IMR-90 (cell line): Measurements from ENCODE around the gene CYGB. TPM values are rescaled to one million over a fixed set of nuclear protein-coding genes. Genes with fewer than 3 reads are reported as not detected.

Experiments
- ATAC-seq: fragments of 200-7000 bp; cut with Tn5 transposase; 2 replicates; pipeline ENCODE4 v1.9.1; 2020; ENCODE audit warnings: low read depth, mild to moderate bottlenecking, moderate library complexity
- BruUV-seq: library from RNA; stranded (reverse); fragments of 400-500 nt; replicated peaks from 2 replicates; lab custom pipeline; 2021; lab: Mats Ljungman, UMichigan
- CTCF ChIA-PET: fragments of 300-600 bp; formaldehyde crosslinking; extraction: SDS; loops from one replicate; lab custom pipeline; 2021; ENCODE audit warnings: antibody characterized with exemption; lab: Yijun Ruan, JAX
- POLR2A ChIA-PET: fragments of 300-600 bp; sonication (Branson Sonifier 250); formaldehyde crosslinking; loops from one replicate; lab custom pipeline; 2022; ENCODE audit warnings: antibody characterized with exemption; ENCODE audit not compliant: unreplicated experiment; lab: Charles Lee
- DNase-seq: peaks from one replicate; pipeline ENCODE4 v3.0.0; 2013
- H2AFZ ChIP-seq: replicated peaks from 2 replicates; pipeline ENCODE3; 2013; ENCODE audit warnings: low read length, mild to moderate bottlenecking; ENCODE audit not compliant: poor library complexity
- H2AK5ac ChIP-seq: 2 replicates; pipeline ENCODE4 v1.6.1; 2013; ENCODE audit warnings: low read depth, low read length, inconsistent platforms
- H2AK9ac ChIP-seq: replicated peaks from 2 replicates; pipeline ENCODE3; 2013; ENCODE audit warnings: mild to moderate bottlenecking, low read depth, low read length, moderate library complexity; ENCODE audit not compliant: poor library complexity
- H2BK120ac ChIP-seq: 2 replicates; pipeline ENCODE4 v1.6.1; 2013; ENCODE audit warnings: low read depth, low read length, inconsistent platforms
- H2BK15ac ChIP-seq: 3 replicates; pipeline ENCODE4 v1.6.1; 2013; ENCODE audit warnings: low read depth, low read length, inconsistent platforms
- H2BK20ac ChIP-seq: 2 replicates; pipeline ENCODE4 v1.6.1; 2013; ENCODE audit warnings: low read depth, mild to moderate bottlenecking, inconsistent platforms, low read length, moderate library complexity
- H2BK5ac ChIP-seq: 2 replicates; pipeline ENCODE4 v1.6.1; 2013; ENCODE audit warnings: mild to moderate bottlenecking, low read depth, low read length, inconsistent platforms; ENCODE audit not compliant: poor library complexity, severe bottlenecking
- H3K14ac ChIP-seq: replicated peaks from 2 replicates; pipeline ENCODE4 v1.6.1; 2013; ENCODE audit warnings: low read depth, low read length, inconsistent platforms
- H3K18ac ChIP-seq: 2 replicates; pipeline ENCODE4 v1.6.1; 2013; ENCODE audit warnings: low read depth, low read length, control low read depth
- H3K23ac ChIP-seq: 2 replicates; pipeline ENCODE4 v1.6.1; 2013; ENCODE audit warnings: low read depth, low read length, inconsistent platforms
- H3K27ac ChIP-seq: 2 replicates; pipeline ENCODE4 v1.5.1; 2013; ENCODE audit warnings: mild to moderate bottlenecking, control low read depth, low read length; ENCODE audit not compliant: insufficient read depth
- H3K27me3 ChIP-seq: 2 replicates; pipeline ENCODE4 v1.6.1; 2013; ENCODE audit warnings: low read length; ENCODE audit not compliant: control insufficient read depth, insufficient read depth
- H3K36me3 ChIP-seq: 2 replicates; pipeline ENCODE4 v1.6.1; 2013; ENCODE audit warnings: low read length, mixed read lengths; ENCODE audit not compliant: control insufficient read depth, insufficient read depth
- H3K4ac ChIP-seq: 2 replicates; pipeline ENCODE4 v1.6.1; 2013; ENCODE audit warnings: low read depth, low read length, inconsistent platforms
- H3K4me1 ChIP-seq: 2 replicates; pipeline ENCODE4 v1.6.1; 2013; ENCODE audit warnings: low read length, mixed read lengths; ENCODE audit not compliant: control insufficient read depth, insufficient read depth
- H3K4me2 ChIP-seq: 2 replicates; pipeline ENCODE4 v1.6.1; 2013; ENCODE audit warnings: low read depth, mild to moderate bottlenecking, control low read depth, low read length, moderate library complexity
- H3K4me3 ChIP-seq: 2 replicates; pipeline ENCODE4 v1.5.1; 2013; ENCODE audit warnings: low read depth, mild to moderate bottlenecking, control low read depth, low read length, moderate library complexity; ENCODE audit not compliant: insufficient read depth
- H3K56ac ChIP-seq: 2 replicates; pipeline ENCODE4 v1.6.1; 2013; ENCODE audit warnings: low read length, inconsistent platforms; ENCODE audit not compliant: insufficient read depth; ENCODE audit errors: extremely low read depth
- H3K79me1 ChIP-seq, 2 experiments: 2 replicates each; pipeline ENCODE4 v1.6.1; 2013; ENCODE audit warnings: low read length in 2 of 2, inconsistent platforms in 1 of 2, low read depth in 1 of 2
- H3K9ac ChIP-seq: 2 replicates; pipeline ENCODE4 v1.6.1; 2013; ENCODE audit warnings: low read depth, low read length, control low read depth
- H3K9me1 ChIP-seq: 2 replicates; pipeline ENCODE4 v1.6.1; 2013; ENCODE audit warnings: low read length, inconsistent platforms; ENCODE audit not compliant: insufficient read depth
- H3K9me3 ChIP-seq: 2 replicates; pipeline ENCODE4 v1.6.1; 2013; ENCODE audit warnings: low read length; ENCODE audit not compliant: control insufficient read depth, insufficient read depth
- H4K20me1 ChIP-seq: 2 replicates; pipeline ENCODE4 v1.6.1; 2013; ENCODE audit warnings: low read length, inconsistent platforms; ENCODE audit not compliant: insufficient read depth
- H4K5ac ChIP-seq: 2 replicates; pipeline ENCODE4 v1.6.1; 2013; ENCODE audit warnings: mild to moderate bottlenecking, low read depth, low read length, control low read depth
- H4K8ac ChIP-seq, 2 experiments: 2 replicates each; pipeline ENCODE4 v1.6.1; 2013; ENCODE audit warnings: low read depth in 2 of 2, low read length in 2 of 2, control low read depth in 1 of 2, inconsistent platforms in 1 of 2
- H4K91ac ChIP-seq: 2 replicates; pipeline ENCODE4 v1.6.1; 2013; ENCODE audit warnings: low read depth, low read length, inconsistent platforms; ENCODE audit not compliant: insufficient read depth
- BHLHE40 ChIP-seq: fragments of 150-350 bp; IDR thresholded peaks from 2 replicates; pipeline ENCODE4 v1.6.1; 2016; ENCODE audit warnings: mild to moderate bottlenecking, low read depth, low read length
- CEBPB ChIP-seq: IDR thresholded peaks from 2 replicates; pipeline ENCODE4 v1.6.1; 2012; ENCODE audit warnings: low read depth, low read length, improper control_type of control experiment
- CHD1 ChIP-seq: IDR thresholded peaks from 2 replicates; pipeline ENCODE4 v1.6.1; 2012; ENCODE audit warnings: low read depth, low read length, improper control_type of control experiment
- CTCF ChIP-seq: conservative IDR thresholded peaks from 2 replicates; pipeline ENCODE4 v1.5.1; 2012; ENCODE audit warnings: mild to moderate bottlenecking, low read depth, low read length, improper control_type of control experiment
- ELK1 ChIP-seq: fragments of 150-350 bp; IDR thresholded peaks from 2 replicates; pipeline ENCODE4 v1.6.1; 2016; ENCODE audit warnings: low read depth, mild to moderate bottlenecking, low read length, moderate library complexity, borderline replicate concordance
- FOS ChIP-seq: fragments of 150-350 bp; IDR thresholded peaks from 2 replicates; pipeline ENCODE4 v1.6.1; 2016; ENCODE audit warnings: low read depth, low read length
- MAFK ChIP-seq: IDR thresholded peaks from 2 replicates; pipeline ENCODE4 v1.6.1; 2012; ENCODE audit warnings: low read depth, low read length, improper control_type of control experiment
- MAZ ChIP-seq: IDR thresholded peaks from 2 replicates; pipeline ENCODE4 v1.6.1; 2012; ENCODE audit warnings: low read depth, mild to moderate bottlenecking, low read length, improper control_type of control experiment, moderate library complexity, borderline replicate concordance
- MXI1 ChIP-seq: IDR thresholded peaks from 2 replicates; pipeline ENCODE4 v1.6.1; 2012; ENCODE audit warnings: low read depth, mild to moderate bottlenecking, low read length, moderate library complexity, borderline replicate concordance
- NFE2L2 ChIP-seq: fragments of 150-350 bp; IDR thresholded peaks from 2 replicates; pipeline ENCODE4 v1.6.1; 2016; ENCODE audit warnings: low read depth, mild to moderate bottlenecking, low read length
- POLR2A ChIP-seq: IDR thresholded peaks from 2 replicates; pipeline ENCODE4 v1.6.1; 2012; ENCODE audit warnings: mild to moderate bottlenecking, low read depth, low read length
- RAD21 ChIP-seq: IDR thresholded peaks from 2 replicates; pipeline ENCODE4 v1.6.1; 2012; ENCODE audit warnings: low read length, improper control_type of control experiment
- RCOR1 ChIP-seq: IDR thresholded peaks from 2 replicates; pipeline ENCODE4 v1.6.1; 2012; ENCODE audit warnings: mild to moderate bottlenecking, low read length, improper control_type of control experiment; ENCODE audit not compliant: insufficient replicate concordance
- RFX5 ChIP-seq: IDR thresholded peaks from 2 replicates; pipeline ENCODE4 v1.8.0; 2012; ENCODE audit warnings: low read depth, mild to moderate bottlenecking, low read length, moderate library complexity
- SMC3 ChIP-seq: fragments of 150-350 bp; IDR thresholded peaks from 2 replicates; pipeline ENCODE4 v1.6.1; 2016; ENCODE audit warnings: low read depth, mild to moderate bottlenecking, antibody characterized with exemption, low read length, moderate library complexity
- WGBS, 2 experiments: methylation state at CpG; one replicate each; pipeline versions ENCODE4 v1.1.5 to v1.1.7; 2013; ENCODE audit warnings: missing lambda C conversion rate in 2 of 2; ENCODE audit not compliant: insufficient read length in 1 of 2; ENCODE audit errors: extremely low coverage in 2 of 2; 5-methylcytosine and 5-hydroxymethylcytosine counted together
- dilution Hi-C: fragments of 300-500 bp; cut with HindIII; formaldehyde crosslinking; loops from one replicate; pipeline ENCODE4 v1.14.3; 2018; ENCODE audit warnings: low sequenced_read_pairs; ENCODE audit not compliant: unreplicated experiment
- in situ Hi-C: fragments of 300-500 bp; cut with MboI; formaldehyde crosslinking; loops from 3 replicates; pipeline ENCODE4 v1.14.3; 2019; ENCODE audit warnings: low sequenced_read_pairs, inconsistent platforms, mixed read lengths
- intact Hi-C: fragments of 100-400 bp; cut with micrococcal nuclease; formaldehyde crosslinking; loops from 2 replicates; pipeline ENCODE4 v1.10.0; 2022
- polyA plus RNA-seq, 3 experiments: library from polyadenylated mRNA; depleted of rRNA; stranded (reverse); fragments of >200 nt; gene quantifications; 2 replicates each; pipeline ENCODE4 v1.2.3, GENCODE V29; 2012; ENCODE audit warnings: low replicate concordance in 1 of 3
- total RNA-seq: library from RNA; depleted of rRNA; stranded (reverse); fragments of >200 nt; gene quantifications from 2 replicates; pipeline ENCODE4 v1.2.3, GENCODE V29; 2012
- TF ChIP-seq, protein P1 (sequence below): fragments of 150-350 bp; IDR thresholded peaks from 2 replicates; pipeline ENCODE4 v1.6.1; 2017; ENCODE audit warnings: mild to moderate bottlenecking, antibody characterized with exemption, low read length, low read depth

CYGB gene
- total and polyA plus RNA-seq, 2 of the 4 experiments (the other 2 are of a cell fraction) = 1.3 to 2.9 TPM

DNA sequence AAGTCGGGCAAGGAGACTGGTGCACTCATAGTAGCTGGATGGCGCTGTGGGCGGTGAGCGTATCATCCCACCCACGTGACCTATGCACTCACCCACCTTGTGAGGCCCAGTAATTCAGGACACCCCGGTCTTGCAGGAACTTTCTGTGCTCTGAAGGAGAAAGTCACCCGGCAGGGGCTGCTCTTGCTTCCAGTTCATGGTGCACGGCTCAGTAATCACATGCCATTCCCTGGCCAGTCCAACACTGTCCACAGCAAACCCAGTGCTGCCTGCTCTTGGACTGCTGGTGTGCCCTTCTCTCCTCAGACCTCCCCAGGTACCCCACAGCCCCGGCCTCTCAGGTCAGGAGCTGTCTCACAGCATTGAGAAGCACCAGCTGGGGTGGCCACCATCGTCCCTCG lies 19.9 kb downstream of the CYGB start:
- TF ChIP-seq, protein P1, sequence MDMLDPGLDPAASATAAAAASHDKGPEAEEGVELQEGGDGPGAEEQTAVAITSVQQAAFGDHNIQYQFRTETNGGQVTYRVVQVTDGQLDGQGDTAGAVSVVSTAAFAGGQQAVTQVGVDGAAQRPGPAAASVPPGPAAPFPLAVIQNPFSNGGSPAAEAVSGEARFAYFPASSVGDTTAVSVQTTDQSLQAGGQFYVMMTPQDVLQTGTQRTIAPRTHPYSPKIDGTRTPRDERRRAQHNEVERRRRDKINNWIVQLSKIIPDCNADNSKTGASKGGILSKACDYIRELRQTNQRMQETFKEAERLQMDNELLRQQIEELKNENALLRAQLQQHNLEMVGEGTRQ = no peak
- TF ChIP-seq ELK1 = no peak
- TF ChIP-seq NFE2L2 = no peak
- TF ChIP-seq MXI1 = no peak
- no peak for TF ChIP-seq RAD21
- TF ChIP-seq RFX5 = no peak
- no peak for TF ChIP-seq MAFK
- no peak for TF ChIP-seq BHLHE40
- TF ChIP-seq RCOR1 = no peak
- TF ChIP-seq FOS = no peak
- TF ChIP-seq MAZ = no peak
- no peak for TF ChIP-seq POLR2A
- no peak for TF ChIP-seq CHD1
- TF ChIP-seq CTCF = no peak
- no peak for TF ChIP-seq SMC3
- TF ChIP-seq CEBPB = no peak
- H3K4me1 ChIP-seq = peaks cover 3% of the 10 kb centered on the region; the same call in 1 of the 2 replicates
- H4K91ac ChIP-seq = no peak overlapping the region
- no peaks in the 10 kb centered on the region for H3K79me1 ChIP-seq
- no peak for DNase-seq
- H2AK5ac ChIP-seq = no peak overlapping the region
- ChIA-PET CTCF (interaction anchor here (1.0 kb wide), 1 partner anchor 120 kb away, joined by 3 read pairs; no protein-coding TSS in a partner anchor), POLR2A (no interaction called here)
- H2BK15ac ChIP-seq = no peak overlapping the region
- H3K14ac ChIP-seq = no peak overlapping the region
- dilution Hi-C loops = no loop called here
- BruUV-seq = no TSS peak
- no peaks in the 10 kb centered on the region for H3K27me3 ChIP-seq
- 96% methylated on average over 7 of the region's 11 CpGs; no CpG with 5 or more reads in 1 of the 2 experiments for WGBS, 2 experiments
- H3K9me3 ChIP-seq = no peaks in the 10 kb centered on the region
- H3K23ac ChIP-seq = no peak overlapping the region
- H2AFZ ChIP-seq = no peak overlapping the region
- H4K5ac ChIP-seq = no peak overlapping the region
- H2BK5ac ChIP-seq = no peak overlapping the region
- no peaks in the 10 kb centered on the region for H3K36me3 ChIP-seq
- no peak overlapping the region for H3K27ac ChIP-seq
- no peak overlapping the region for H2BK20ac ChIP-seq
- in situ Hi-C loops = no loop called here
- H2BK120ac ChIP-seq = no peak overlapping the region
- no peaks in the 10 kb centered on the region for H4K20me1 ChIP-seq
- H2AK9ac ChIP-seq = no peak overlapping the region
- no peak overlapping the region for H3K4ac ChIP-seq
- no peak for ATAC-seq
- no peak overlapping the region for H3K4me2 ChIP-seq
- intact Hi-C loops = no loop called here
- no peak overlapping the region for H3K9ac ChIP-seq
- H3K56ac ChIP-seq = no peak overlapping the region
- no peaks in the 10 kb centered on the region for H3K9me1 ChIP-seq
- no peak overlapping the region for H3K4me3 ChIP-seq
- H4K8ac ChIP-seq = no peak overlapping the region
- no peak overlapping the region for H3K18ac ChIP-seq
